H9 (cell line): ENCODE measurements around the gene FAM180B. TPM values are rescaled to one million over a fixed set of nuclear protein-coding genes. Genes with fewer than 3 reads are reported as not detected.

Experiments
- DNase-seq: peaks from one replicate; pipeline ENCODE4 v3.0.0-alpha.2; 2017
- H2AFZ ChIP-seq: one replicate; pipeline ENCODE4 v1.6.1; 2013; ENCODE audit warnings: mild to moderate bottlenecking, low read length, control low read depth, moderate library complexity
- H2AK5ac ChIP-seq: 2 replicates; pipeline ENCODE4 v1.6.1; 2013; ENCODE audit warnings: low read length, control low read depth, mixed read lengths; ENCODE audit not compliant: insufficient read length
- H2BK120ac ChIP-seq: one replicate; pipeline ENCODE4 v1.6.1; 2013; ENCODE audit warnings: low read depth, mild to moderate bottlenecking, low read length, control low read depth, inconsistent platforms; ENCODE audit not compliant: poor library complexity, severe bottlenecking
- H2BK12ac ChIP-seq: 2 replicates; pipeline ENCODE4 v1.6.1; 2013; ENCODE audit warnings: low read length, control low read depth, mixed read lengths, low read depth; ENCODE audit not compliant: insufficient read length
- H2BK15ac ChIP-seq: 2 replicates; pipeline ENCODE4 v1.6.1; 2013; ENCODE audit warnings: low read depth, low read length, control low read depth
- H2BK20ac ChIP-seq: one replicate; pipeline ENCODE4 v1.6.1; 2013; ENCODE audit warnings: low read depth, mild to moderate bottlenecking, low read length, control low read depth, inconsistent platforms; ENCODE audit not compliant: poor library complexity, severe bottlenecking
- H2BK5ac ChIP-seq: 2 replicates; pipeline ENCODE4 v1.6.1; 2013; ENCODE audit warnings: low read length, control low read depth, mixed read lengths; ENCODE audit not compliant: insufficient read length
- H3K14ac ChIP-seq: 2 replicates; pipeline ENCODE4 v1.6.1; 2013; ENCODE audit warnings: low read length, control low read depth; ENCODE audit not compliant: insufficient read depth
- H3K18ac ChIP-seq: 2 replicates; pipeline ENCODE4 v1.6.1; 2013; ENCODE audit warnings: low read depth, mild to moderate bottlenecking, mixed read lengths, low read length, control low read depth; ENCODE audit not compliant: insufficient read length
- H3K23ac ChIP-seq: 2 replicates; pipeline ENCODE4 v1.6.1; 2013; ENCODE audit warnings: low read length, control low read depth, mixed read lengths, low read depth; ENCODE audit not compliant: insufficient read length
- H3K23me2 ChIP-seq: 2 replicates; pipeline ENCODE4 v1.6.1; 2013; ENCODE audit warnings: low read depth, mild to moderate bottlenecking, mixed read lengths, low read length, control low read depth; ENCODE audit not compliant: insufficient read length, poor library complexity, severe bottlenecking
- H3K27ac ChIP-seq: 2 replicates; pipeline ENCODE4 v1.5.1; 2013; ENCODE audit warnings: low read length, control low read depth, mixed read lengths, low read depth; ENCODE audit not compliant: insufficient read length
- H3K27me3 ChIP-seq: 2 replicates; pipeline ENCODE4 v1.6.1; 2013; ENCODE audit warnings: low read length, control low read depth, inconsistent platforms; ENCODE audit not compliant: insufficient read depth
- H3K4ac ChIP-seq: 2 replicates; pipeline ENCODE4 v1.6.1; 2013; ENCODE audit warnings: low read depth, mild to moderate bottlenecking, control low read depth, inconsistent platforms, low read length, moderate library complexity
- H3K4me1 ChIP-seq: 2 replicates; pipeline ENCODE4 v1.6.1; 2013; ENCODE audit warnings: low read length, control low read depth, inconsistent platforms; ENCODE audit not compliant: insufficient read depth
- H3K4me2 ChIP-seq: 2 replicates; pipeline ENCODE4 v1.6.1; 2013; ENCODE audit warnings: low read length, control low read depth, mixed read lengths; ENCODE audit not compliant: insufficient read length, insufficient read depth
- H3K56ac ChIP-seq: 2 replicates; pipeline ENCODE4 v1.6.1; 2013; ENCODE audit warnings: low read depth, mild to moderate bottlenecking, mixed read lengths, low read length, control low read depth; ENCODE audit not compliant: insufficient read length
- H3K79me1 ChIP-seq: 2 replicates; pipeline ENCODE4 v1.6.1; 2013; ENCODE audit warnings: low read depth, mild to moderate bottlenecking, moderate library complexity, low read length, control low read depth, inconsistent platforms; ENCODE audit not compliant: insufficient read depth, poor library complexity, severe bottlenecking
- H3K79me2 ChIP-seq: 2 replicates; pipeline ENCODE4 v1.6.1; 2013; ENCODE audit warnings: low read length, control low read depth, inconsistent platforms; ENCODE audit not compliant: insufficient read depth
- H3K9ac ChIP-seq: 2 replicates; pipeline ENCODE4 v1.6.1; 2013; ENCODE audit warnings: low read length, control low read depth, mixed read lengths; ENCODE audit not compliant: insufficient read length; ENCODE audit errors: extremely low read depth
- H3K9me3 ChIP-seq: one replicate; pipeline ENCODE4 v1.6.1; 2013; ENCODE audit warnings: low read depth, low read length, inconsistent platforms; ENCODE audit not compliant: control insufficient read depth
- H3T11ph ChIP-seq: one replicate; pipeline ENCODE4 v1.6.1; 2013; ENCODE audit warnings: mild to moderate bottlenecking, low read length, control low read depth, inconsistent platforms
- H4K20me1 ChIP-seq: one replicate; pipeline ENCODE4 v1.6.1; 2013; ENCODE audit not compliant: control insufficient read depth, insufficient read length, insufficient read depth
- H4K5ac ChIP-seq: 2 replicates; pipeline ENCODE4 v1.6.1; 2013; ENCODE audit warnings: low read depth, mild to moderate bottlenecking, mixed read lengths, low read length, control low read depth; ENCODE audit not compliant: insufficient read length
- H4K8ac ChIP-seq: replicated peaks from 2 replicates; pipeline ENCODE4 v1.6.1; 2013; ENCODE audit warnings: low read length, control low read depth, mixed read lengths, low read depth; ENCODE audit not compliant: insufficient read length
- H4K91ac ChIP-seq: 2 replicates; pipeline ENCODE4 v1.6.1; 2013; ENCODE audit warnings: low read depth, mild to moderate bottlenecking, moderate library complexity, mixed read lengths, low read length, control low read depth; ENCODE audit not compliant: insufficient read length
- H3K27ac Mint-ChIP-seq, 3 experiments: 2 replicates in 2 of 3; 3 replicates in 1 of 3; pipeline ENCODE4 v1.8.0; 2020 to 2021; ENCODE audit warnings: mixed read lengths in 3 of 3, mild to moderate bottlenecking in 1 of 3, moderate library complexity in 1 of 3
- H3K27me3 Mint-ChIP-seq: 2 replicates; pipeline ENCODE4 v1.8.0; 2021; ENCODE audit warnings: low read depth, mild to moderate bottlenecking, moderate library complexity, mixed read lengths
- H3K36me3 Mint-ChIP-seq, 3 experiments: 2 replicates in 2 of 3; 3 replicates in 1 of 3; pipeline ENCODE4 v1.8.0; 2020 to 2021; ENCODE audit warnings: low read depth in 3 of 3, mixed read lengths in 3 of 3; ENCODE audit not compliant: insufficient read depth in 1 of 3
- H3K4me1 Mint-ChIP-seq, 2 experiments: 2 replicates each; pipeline ENCODE4 v1.8.0; 2020; ENCODE audit warnings: mixed read lengths in 2 of 2
- H3K4me3 Mint-ChIP-seq, 2 experiments: 2 replicates in 1 of 2; 3 replicates in 1 of 2; pipeline ENCODE4 v1.8.0; 2020 to 2021; ENCODE audit warnings: mild to moderate bottlenecking in 2 of 2, mixed read lengths in 2 of 2, moderate library complexity in 1 of 2
- H3K9me3 Mint-ChIP-seq, 2 experiments: 2 replicates in 1 of 2; 3 replicates in 1 of 2; pipeline ENCODE4 v1.8.0; 2020; ENCODE audit warnings: mild to moderate bottlenecking in 2 of 2, mixed read lengths in 2 of 2, moderate library complexity in 1 of 2
- WGBS: extraction: QIAGEN DNeasy Blood & Tissue Kit; methylation state at CpG from one replicate; pipeline ENCODE4 v1.1.7; 2013; ENCODE audit warnings: missing lambda C conversion rate, low lambda C conversion rate, mixed read lengths; ENCODE audit not compliant: insufficient read length; ENCODE audit errors: extremely low coverage; 5-methylcytosine and 5-hydroxymethylcytosine counted together
- long read RNA-seq: library from polyadenylated mRNA; unstranded; transcript quantifications from one replicate; pipeline ENCODE4 v2.0.0, GENCODE V29; 2020
- total RNA-seq: library from RNA; stranded (reverse); gene quantifications from 2 replicates; pipeline ENCODE4 v1.2.1, GENCODE V29; 2021
- TF ChIP-seq, protein P1 (sequence below): fragments of 200-600 bp; sonication (generic); conservative IDR thresholded peaks from 3 replicates; pipeline ENCODE4 v1.8.0; 2021; ENCODE audit warnings: antibody characterized with exemption, mild to moderate bottlenecking

Gene FAM180B, protein sequence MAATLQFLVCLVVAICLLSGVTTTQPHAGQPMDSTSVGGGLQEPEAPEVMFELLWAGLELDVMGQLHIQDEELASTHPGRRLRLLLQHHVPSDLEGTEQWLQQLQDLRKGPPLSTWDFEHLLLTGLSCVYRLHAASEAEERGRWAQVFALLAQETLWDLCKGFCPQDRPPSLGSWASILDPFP
- 0.31 and 0.37 TPM in 2 replicates for total RNA-seq
- long read RNA-seq, result 0 reads

DNA sequence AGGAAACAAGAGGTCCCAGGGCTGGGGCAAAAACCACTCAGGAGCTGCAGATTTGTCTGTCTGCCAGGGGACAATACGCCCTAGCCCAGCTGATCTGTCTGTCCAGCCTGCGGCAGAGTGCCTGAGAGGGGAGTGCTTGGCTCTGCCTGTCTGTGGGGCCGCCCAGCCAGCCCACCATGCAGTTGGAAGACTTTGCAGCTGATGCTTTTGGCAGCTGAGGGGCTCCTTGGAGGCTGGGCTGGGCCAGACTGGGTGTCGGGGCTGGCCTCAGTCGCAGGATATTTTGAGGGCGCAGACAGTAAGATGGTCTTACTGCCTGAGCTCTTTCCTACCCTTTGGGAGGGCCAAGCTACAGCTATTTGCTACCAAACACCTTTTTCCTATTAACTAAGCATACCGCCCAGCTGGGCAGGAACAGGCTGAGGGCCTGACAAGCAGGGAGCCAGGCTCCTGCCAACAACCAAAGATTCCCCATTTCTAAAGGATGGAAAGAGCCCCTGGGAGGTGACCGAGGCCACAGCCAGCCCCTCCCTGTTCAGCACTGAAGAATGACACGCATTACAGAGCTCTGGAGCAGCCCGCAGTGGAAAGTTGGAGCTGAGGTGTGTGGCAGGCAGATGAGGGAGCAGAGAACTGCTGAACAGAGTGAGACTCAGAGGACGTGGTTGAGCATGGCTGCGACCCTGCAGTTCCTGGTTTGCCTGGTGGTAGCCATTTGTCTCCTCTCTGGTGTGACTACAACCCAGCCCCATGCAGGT lies at the start of gene FAM180B:
Gene FAM180B, plus strand, starts transcription at position 581 of the 758 bp plus-strand sequence. Its CDS starts 91 bp downstream, at position 672.
- Histone ChIP-seq H3K4me2 (no peak within 1 kb of the TSS), H3K9ac (no peak within 1 kb of the TSS), H3K56ac (no peak within 1 kb of the TSS), H3T11ph (no peak within 1 kb of the TSS), H2BK20ac (no peak within 1 kb of the TSS), H4K8ac (no peak within 1 kb of the TSS), H3K79me1 (no peaks in the 10 kb centered on the region), H4K5ac (no peak within 1 kb of the TSS), H3K23me2 (no peaks in the 10 kb centered on the region), H4K91ac (no peak within 1 kb of the TSS), H3K27me3 (no peaks in the 10 kb centered on the region), H3K14ac (no peak within 1 kb of the TSS; the same call in 1 of the 2 replicates), H3K23ac (no peak within 1 kb of the TSS), H4K20me1 (no peaks in the 10 kb centered on the region), H2AFZ (no peak within 1 kb of the TSS), H2AK5ac (no peak within 1 kb of the TSS), H2BK5ac (no peak within 1 kb of the TSS), H3K4me1 (no peaks in the 10 kb centered on the region), H3K79me2 (no peaks in the 10 kb centered on the region), H3K18ac (no peak within 1 kb of the TSS), H3K27ac (no peak within 1 kb of the TSS), H3K9me3 (no peaks in the 10 kb centered on the region), H3K4ac (no peak within 1 kb of the TSS), H2BK120ac (no peak within 1 kb of the TSS), H2BK12ac (no peak within 1 kb of the TSS), H2BK15ac (no peak within 1 kb of the TSS)
- no peak for DNase-seq
- no peaks in the 10 kb centered on the region; the same call in 1 of the 2 replicates for H3K27me3 Mint-ChIP-seq
- no peaks in the 10 kb centered on the region; a peak in 1 of 5 replicates for H3K9me3 Mint-ChIP-seq
- TF ChIP-seq, protein P1, sequence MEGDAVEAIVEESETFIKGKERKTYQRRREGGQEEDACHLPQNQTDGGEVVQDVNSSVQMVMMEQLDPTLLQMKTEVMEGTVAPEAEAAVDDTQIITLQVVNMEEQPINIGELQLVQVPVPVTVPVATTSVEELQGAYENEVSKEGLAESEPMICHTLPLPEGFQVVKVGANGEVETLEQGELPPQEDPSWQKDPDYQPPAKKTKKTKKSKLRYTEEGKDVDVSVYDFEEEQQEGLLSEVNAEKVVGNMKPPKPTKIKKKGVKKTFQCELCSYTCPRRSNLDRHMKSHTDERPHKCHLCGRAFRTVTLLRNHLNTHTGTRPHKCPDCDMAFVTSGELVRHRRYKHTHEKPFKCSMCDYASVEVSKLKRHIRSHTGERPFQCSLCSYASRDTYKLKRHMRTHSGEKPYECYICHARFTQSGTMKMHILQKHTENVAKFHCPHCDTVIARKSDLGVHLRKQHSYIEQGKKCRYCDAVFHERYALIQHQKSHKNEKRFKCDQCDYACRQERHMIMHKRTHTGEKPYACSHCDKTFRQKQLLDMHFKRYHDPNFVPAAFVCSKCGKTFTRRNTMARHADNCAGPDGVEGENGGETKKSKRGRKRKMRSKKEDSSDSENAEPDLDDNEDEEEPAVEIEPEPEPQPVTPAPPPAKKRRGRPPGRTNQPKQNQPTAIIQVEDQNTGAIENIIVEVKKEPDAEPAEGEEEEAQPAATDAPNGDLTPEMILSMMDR, result no peak
- no CpG with 5 or more reads among the region's 12 CpGs for WGBS
- no peaks in the 10 kb centered on the region for H3K4me1 Mint-ChIP-seq
- peak within 1 kb of the TSS; percentile 19 to 67 (median 39); a peak in 4 of 7 replicates for H3K27ac Mint-ChIP-seq
- peaks cover 28 to 40% (median 34%) of the 10 kb centered on the region in 3 experiments; a peak in 6 of 7 replicates for H3K36me3 Mint-ChIP-seq
- H3K4me3 Mint-ChIP-seq, result no peak within 1 kb of the TSS
